Endometrial microvascular endothelial cells (primary cell): Measurements from ENCODE around the gene CREBBP. TPM values are rescaled to one million over a fixed set of nuclear protein-coding genes. Genes with fewer than 3 reads are reported as not detected.
"Not testable (repeated sequence)": the region's sequence is repeated elsewhere in the genome, so short reads cannot be mapped to it uniquely, and the experiment has no call there.

ENCODE experiments used
- in situ Hi-C: cut with HindIII; loops from 2 replicates; pipeline ENCODE4 v1.10.0; 2017; ENCODE audit warnings: low sequenced_read_pairs, low pct_unique_long_range_greater_than_20kb; ENCODE audit errors: inconsistent ontology term
- total RNA-seq: library from RNA; depleted of rRNA; stranded (reverse); fragments of >200 nt; gene quantifications from one replicate; pipeline ENCODE4 v1.2.3, GENCODE V29; 2015; ENCODE audit errors: inconsistent ontology term

The CREBBP gene
- 12.5 TPM for total RNA-seq

DNA sequence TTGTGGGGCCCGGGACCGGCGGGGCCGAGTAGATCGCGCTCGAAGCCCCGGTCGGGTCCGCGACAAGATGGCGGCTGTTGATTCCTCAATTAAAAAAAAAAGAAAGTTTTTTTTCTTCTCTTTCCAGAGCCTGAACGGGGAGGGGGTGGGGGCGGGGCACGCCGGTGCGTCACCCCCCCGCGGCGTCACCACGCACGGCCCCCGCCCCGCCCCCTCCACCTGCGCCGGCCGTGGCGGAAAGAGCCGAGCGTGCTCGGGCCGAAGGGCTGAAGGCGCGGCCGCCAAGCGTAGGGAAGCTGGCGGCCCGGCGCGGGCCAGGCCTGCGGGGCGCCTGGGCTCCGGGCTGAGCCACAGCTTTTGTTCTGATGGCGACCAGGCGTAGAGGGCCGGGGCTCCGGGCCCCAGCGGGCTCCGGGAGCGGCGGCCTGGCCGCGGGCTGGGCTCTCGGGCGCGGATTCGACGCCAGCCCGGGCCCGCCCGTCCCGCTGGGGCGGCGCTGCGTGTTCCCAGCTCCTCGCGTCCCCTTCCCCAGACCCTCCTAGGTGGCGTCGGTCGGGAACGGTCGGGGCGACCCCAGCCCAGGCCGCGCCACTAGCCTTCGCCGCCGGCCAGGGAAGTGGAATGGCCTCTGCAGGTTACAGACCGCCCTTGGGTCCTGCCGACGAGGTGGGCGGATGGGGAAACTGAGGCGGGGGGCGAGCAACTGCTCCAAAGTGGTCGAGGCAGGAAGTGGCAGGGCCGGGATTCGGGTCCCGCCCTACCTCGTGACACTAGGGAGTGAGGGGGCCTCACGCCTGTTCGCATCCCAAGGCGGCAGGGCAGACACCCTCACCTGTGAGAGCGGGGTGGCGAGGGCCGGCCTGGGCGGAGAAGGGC is at the start of gene CREBBP:
CREBBP (minus strand) TSS at position 91 of the 876 bp plus-strand sequence. CDS start 797 bp downstream, outside the sequence.
- in situ Hi-C loops = no loop called here

DNA sequence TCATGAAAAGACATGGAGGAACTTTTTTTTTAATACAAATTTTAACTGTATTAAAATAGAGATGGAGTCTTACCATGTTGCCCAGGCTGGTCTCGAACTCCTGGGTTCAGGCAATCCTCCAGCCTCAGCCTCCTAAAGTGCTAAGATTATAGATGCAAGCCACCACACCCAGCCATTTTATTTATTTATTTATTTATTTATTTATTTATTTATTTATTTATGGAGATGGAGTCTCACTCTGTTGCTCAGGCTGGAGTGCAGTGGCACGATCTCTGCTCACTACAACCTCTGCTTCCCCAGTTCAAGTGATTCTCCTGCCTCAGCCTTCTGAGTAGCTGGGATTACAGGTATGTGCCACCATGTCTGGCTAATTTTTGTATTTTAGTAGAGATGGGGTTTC is 46.6 kb upstream of the CREBBP start:
- in situ Hi-C loops = not testable (repeated sequence)

DNA sequence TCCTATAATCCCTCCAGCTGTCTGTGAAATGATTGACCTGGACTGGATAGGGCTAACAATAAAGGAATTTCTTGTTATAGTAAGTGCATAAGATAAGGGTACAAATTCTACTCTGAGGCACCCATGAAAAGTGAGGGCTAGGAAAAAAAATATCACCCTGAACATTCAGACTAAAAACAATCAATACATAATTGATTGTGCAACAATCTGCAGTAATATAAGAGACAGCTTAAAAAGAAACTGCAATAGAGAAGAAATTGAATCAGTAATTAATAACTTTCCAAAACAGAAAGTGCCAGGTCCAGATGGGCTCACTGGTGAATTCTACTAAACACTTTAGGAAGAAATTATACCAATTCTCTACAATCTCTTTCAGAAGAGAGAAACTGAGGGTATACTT is 44.2 kb upstream of the CREBBP start:
- in situ Hi-C loops = no loop called here

DNA sequence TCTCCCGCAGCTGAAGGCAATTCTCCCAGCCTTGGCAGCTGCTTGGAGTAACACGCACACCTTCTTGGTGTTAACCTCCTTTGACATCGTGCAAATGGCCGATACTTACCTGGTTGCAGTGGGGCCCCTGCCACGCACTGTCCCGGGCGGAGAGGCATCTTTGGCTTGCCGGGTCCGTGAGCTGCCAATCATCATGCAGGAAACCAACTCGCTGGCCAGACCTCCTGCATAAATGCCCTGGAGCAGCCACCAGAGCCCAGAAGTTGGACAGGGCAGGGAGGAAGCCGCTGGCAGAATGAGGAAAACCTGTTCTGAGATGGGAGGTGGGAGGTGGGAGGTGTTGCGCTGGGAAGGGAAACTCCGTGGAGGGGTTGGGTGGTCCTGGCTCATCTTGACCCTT is 41.7 kb upstream of the CREBBP start:
- in situ Hi-C loops = no loop called here

DNA sequence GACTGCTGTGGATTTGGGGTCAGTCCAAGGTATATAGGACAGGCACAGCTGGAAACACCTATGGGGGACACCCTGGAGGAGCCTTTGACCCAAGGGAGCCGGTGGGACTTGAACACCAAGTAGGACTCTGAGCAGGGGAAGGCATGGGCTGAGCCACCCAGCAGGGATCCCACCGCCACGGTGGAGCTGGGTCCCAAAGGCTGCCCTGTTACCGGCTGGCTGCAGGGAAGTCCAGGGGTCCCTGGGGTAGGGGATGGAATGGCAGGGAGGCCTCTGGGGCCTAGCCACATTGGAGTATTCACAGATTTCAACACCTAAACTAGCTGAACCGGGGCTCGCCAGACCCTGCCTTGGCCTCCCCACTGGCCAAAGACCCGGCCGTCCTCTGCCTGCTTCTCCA is 39.7 kb upstream of the CREBBP start:
- in situ Hi-C loops = no loop called here

DNA sequence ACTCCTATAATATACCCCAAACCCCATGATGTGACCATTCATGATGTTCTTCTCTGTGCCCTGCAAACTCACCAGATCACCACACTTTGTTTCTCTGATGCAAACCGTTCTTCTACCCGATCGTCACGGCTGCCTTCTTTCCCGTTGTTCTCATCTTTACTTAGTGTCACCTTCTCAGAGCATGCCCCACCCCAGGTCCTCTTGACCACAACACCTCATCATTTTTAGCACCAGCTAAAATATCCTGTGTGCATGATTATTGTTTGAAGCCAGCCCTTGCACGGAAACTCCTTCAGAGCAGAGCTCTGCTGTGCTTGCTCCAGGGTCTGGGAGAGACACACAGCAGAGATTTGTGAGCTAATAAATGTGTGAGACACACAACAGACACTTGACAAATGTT is 38.9 kb upstream of the CREBBP start:
- in situ Hi-C loops = no loop called here

DNA sequence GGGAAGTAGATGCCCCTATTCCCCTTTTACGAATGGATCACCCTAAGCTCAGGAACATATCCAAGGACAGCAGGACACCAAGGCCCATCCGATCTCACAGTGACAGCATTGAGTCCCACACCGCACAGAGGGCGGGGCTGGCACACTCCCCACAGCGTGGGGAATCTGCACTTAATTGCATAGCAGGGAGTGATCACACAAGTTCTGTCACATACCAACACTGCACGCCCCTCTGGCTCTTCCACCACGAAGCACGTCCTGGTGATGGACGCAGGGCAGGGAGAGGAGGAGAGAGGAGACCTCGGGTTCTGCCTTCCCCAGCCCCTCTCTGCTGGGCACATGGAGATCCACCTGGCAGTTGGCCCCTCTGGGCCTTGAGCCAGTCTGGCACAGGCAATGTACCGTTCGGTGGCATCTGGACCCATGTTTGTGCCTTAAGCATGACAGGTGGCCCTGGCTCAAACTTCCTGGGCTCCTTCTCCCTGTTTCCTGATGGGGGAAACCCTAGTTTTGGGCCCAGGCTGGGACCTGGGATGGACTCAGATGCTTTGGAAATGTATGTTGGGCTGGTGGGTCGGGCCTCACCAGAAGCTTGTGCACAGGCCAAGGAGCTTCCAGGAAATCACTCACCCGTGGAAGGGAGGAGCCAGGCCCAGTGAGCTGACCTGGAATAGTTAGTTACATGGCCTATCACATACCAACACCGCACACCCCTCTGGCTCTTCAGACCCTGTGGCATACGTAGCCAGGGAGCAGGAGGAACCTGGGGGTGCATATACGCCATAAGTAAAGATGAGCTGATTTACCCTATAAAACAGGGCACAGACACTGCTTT is 35.1 kb upstream of the CREBBP start:
- in situ Hi-C loops = no loop called here

DNA sequence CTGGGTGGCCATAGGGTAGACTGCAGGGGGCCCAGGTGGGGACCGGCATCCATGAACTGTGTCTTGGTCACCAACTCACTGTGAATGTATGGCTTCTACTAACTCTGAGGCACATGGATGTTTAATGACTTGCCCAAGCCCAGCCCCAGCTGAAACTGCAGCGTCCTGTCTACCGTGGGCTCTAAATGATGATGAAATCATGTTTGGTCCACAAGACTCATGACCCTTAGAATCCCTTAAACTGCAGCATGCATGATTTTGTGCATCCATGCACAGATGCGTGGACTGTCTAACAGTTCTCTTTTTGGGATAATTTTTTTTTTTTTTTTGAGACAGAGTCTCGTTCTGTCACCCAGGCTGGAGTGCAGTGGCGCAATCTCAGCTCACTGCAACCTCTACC is 32.4 kb upstream of the CREBBP start:
- in situ Hi-C loops = no loop called here

DNA sequence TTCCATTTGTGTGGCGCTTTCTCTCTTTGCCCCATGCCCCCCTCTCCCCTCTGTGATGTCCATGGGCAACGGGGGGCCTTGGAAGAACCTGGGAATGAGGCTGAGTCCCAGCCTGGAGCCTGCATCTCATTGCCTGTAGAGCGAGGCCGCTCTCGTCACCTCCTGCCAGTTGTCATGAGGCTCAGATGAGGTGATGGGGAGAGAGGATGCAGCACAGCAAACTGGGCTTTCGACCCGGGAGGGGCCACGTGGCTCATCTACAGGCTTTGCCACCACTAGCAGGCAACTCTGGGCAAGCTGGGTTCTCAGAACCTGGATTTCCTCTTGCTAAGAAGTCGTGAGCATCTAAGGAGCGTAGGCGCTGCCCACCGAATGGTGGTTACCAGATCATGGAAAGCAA is 31.9 kb upstream of the CREBBP start:
- in situ Hi-C loops = no loop called here

DNA sequence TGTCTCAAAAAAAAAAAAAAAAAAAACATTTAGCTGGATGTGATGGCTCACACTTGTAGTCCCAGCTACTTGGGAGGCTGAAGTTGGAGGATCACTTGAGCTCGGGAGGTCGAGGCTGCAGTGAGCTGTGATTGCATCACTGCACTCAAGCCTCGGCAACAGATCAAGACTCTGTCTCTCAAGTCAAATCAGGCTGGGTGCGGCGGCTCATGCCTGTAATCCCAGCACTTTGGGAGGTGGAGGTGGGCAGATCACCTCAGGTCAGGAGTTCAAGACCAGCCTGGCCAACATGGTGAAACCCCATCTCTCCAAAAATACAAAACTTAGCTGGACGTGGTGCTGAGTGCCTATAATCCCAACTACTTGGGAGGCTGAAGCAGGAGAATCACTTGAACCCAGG is 31.2 kb upstream of the CREBBP start:
- in situ Hi-C loops = not testable (repeated sequence)

DNA sequence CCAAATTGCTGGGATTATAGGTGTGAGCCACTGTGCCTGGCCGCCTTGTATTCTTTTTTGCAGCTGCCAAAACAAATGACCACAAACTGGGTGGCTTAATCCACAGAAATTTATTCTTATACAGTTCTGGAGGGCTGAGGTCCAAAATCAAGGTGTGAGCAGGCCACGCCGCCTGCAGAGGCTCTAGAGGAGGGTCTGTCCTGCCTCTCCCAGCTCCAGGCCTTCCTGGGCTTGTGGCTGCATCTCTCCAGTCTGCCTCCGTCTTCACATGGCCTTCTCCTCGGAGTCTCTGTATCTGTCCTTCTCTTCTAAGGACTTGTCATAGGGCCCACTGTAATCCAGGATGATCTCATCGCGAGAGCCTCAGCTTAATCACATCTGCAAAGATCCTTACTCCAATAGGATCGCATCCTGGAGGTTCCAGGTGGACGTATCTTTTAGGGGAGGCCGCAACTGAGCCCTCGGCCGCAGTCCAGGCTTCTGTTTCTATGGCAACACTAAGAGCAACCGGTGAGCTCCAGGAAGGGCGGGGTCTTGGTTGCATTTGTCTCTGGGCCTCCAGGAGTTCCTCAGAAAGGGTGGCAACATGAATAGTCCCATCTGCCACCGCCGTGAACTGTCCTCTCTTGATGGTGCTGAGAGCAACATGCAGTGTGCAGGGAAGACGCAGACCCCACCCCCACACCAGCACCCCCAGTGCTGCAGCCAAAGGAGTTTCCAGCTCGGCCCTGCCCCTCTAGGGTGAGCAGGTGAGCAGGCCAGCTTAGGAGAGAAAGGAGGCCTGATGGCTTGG is 29.5 kb upstream of the CREBBP start:
- in situ Hi-C loops = no loop called here

DNA sequence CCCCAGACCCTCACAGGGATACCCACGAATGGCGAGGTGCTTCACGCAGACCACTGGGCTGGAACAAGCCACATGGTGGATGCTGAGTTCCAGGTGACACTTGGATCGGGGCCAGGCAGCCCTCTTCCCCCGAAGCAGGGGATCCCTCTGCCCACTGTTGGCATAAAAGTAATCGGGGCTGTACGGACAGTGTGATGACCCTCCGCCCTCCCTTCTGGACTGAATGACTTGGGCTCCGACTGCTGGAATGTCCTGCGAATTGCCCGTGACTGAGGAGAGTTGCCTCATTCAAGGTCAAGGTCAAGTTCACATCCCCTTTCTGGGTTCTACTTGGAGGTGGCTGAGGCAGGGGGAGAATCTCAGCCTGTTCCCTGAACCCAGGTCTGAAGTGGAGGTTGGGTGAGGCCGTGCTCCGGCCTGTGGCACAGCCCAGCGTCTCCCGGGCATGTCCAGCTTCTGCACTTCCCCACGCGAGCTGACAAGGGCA is 28.5 kb upstream of the CREBBP start:
- in situ Hi-C loops = no loop called here

DNA sequence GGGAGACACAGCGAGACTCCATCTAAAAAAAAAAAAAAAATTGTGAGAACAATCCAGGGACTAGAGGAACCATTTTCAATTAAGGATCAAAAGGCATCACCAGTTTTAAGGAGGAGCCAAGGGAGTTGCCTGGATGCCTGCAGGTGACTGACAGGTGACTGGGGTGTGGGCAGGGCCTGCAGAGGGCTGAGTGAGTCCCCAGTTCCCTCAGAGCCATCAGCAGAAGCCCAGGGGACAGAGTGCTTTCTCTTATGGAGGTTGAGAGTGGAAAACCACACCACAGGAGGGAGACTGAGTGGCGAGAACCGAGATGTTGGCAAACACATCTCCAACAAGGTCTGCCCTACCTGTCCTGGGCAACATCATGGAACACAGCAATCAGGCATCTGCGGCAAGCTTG is 27.1 kb upstream of the CREBBP start:
- in situ Hi-C loops = no loop called here

DNA sequence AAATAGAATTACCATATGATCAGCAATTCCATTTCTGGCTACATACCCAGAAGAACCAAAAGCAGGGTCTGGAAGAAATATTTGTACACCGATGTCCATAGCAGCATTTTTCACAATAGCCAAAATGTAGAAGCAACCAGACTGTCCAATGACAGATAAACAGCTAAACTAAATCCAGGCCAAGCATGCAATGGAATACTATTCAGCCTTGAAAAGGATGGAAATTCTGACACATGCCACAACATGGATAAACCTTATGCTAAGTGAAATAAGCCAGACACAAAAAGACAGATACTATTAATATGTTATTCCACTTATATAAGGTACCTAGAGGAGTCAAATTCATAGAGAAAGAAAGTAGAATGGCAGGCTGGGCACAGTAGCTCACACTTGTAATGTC is 25.9 kb upstream of the CREBBP start:
- in situ Hi-C loops = no loop called here

DNA sequence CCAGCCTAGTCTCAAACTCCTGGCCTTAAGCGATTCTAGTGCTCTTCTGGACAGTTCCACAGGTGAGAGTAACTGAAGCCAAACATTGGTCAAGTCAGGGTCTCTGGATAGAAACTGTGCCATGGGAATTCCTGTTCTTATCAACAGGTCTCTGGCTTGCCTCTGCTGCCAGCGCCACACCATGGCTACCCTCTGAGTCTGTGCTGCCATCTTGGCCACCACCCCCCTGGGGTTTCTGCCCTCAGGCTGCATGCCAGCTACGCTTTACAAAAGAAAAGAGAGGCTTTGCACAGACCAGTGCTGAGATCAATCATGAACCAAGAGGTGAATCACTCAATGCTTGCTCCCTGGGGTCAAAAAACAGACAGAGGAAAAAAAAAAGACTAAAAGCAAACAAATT is 24.4 kb upstream of the CREBBP start:
- in situ Hi-C loops = no loop called here

DNA sequence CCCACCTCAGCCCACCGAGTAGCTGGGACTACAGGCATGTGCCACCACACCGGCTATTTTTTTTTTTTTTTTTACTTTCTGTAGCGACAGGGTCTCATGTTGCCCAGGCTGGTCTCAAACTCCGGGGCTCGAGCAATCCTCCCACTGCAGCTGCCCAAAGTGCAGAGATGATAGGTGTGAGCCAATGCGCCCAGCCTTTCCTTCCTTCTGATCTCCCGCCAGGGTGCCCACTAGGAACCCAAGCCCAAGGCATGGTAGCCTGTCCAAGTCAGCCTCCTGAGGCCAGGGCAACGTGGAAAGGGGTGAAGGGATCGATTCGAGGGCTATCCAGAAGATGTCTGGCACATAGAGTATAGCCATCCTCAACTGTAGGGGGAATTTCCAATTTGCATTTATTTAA is 9.6 kb upstream of the CREBBP start:
- in situ Hi-C loops = no loop called here

DNA sequence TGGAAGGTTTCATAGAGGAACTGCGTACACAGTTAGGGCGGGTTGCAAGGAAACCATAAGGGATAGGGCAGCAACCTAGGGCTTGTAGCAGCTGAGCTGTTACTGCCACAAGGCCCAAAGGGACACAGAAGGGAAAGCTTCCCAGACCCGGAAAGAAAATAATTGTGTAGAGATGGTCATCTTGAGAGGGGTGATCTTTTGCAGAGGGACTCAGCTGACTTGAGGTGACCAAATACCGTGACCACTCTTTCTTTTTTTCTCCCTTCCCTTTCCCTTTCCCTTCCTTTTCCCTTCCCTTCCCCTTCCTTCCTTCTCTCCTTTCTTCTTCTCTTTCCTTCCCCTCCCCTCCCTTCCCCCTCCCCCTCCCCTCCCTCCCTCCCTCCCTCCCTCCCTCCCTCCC is 8.5 kb upstream of the CREBBP start:
- in situ Hi-C loops = no loop called here

DNA sequence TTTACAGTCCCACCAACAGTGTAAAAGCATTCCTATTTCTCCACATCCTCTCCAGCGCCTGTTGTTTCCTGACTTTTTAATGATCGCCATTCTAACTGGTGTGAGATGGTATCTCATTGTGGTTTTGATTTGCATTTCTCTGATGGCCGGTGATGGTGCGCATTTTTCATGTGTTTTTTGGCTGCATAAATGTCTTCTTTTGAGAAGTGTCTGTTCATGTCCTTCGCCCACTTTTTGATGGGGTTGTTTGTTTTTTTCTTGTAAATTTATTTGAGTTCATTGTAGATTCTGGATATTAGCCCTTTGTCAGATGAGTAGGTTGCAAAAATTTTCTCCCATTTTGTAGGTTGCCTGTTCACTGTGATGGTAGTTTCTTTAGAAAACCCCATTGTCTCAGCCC is 5.5 kb upstream of the CREBBP start:
- in situ Hi-C loops = not testable (repeated sequence)

DNA sequence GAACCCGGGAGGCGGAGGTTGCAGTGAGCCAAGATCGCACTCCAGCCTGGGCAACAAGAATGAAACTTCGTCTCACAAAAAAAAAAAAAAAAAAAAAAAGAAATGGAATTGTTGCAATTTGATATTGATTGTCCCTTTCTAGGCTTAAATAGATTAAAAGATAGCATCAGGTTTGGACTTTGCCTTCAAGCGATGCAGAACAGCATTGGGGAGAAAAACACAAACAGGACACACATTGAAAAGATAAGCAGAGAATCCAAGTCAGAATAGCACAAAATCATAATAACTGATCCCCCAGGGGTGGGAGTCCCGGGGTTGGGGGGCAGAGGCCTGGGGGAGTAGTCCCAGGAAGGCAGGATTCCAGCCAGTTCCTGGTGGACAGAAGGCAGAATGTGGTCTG is 3.9 kb upstream of the CREBBP start:
- in situ Hi-C loops = no loop called here
